GM18526 (cell line): ENCODE data around the gene SPAG8.

Experiments used
- POLR2A ChIP-seq: IDR thresholded peaks from 3 replicates; pipeline ENCODE4 v1.6.1; 2011; ENCODE audit not compliant: insufficient read length; ENCODE audit errors: extremely low read depth

SPAG8 gene, protein sequence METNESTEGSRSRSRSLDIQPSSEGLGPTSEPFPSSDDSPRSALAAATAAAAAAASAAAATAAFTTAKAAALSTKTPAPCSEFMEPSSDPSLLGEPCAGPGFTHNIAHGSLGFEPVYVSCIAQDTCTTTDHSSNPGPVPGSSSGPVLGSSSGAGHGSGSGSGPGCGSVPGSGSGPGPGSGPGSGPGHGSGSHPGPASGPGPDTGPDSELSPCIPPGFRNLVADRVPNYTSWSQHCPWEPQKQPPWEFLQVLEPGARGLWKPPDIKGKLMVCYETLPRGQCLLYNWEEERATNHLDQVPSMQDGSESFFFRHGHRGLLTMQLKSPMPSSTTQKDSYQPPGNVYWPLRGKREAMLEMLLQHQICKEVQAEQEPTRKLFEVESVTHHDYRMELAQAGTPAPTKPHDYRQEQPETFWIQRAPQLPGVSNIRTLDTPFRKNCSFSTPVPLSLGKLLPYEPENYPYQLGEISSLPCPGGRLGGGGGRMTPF

DNA sequence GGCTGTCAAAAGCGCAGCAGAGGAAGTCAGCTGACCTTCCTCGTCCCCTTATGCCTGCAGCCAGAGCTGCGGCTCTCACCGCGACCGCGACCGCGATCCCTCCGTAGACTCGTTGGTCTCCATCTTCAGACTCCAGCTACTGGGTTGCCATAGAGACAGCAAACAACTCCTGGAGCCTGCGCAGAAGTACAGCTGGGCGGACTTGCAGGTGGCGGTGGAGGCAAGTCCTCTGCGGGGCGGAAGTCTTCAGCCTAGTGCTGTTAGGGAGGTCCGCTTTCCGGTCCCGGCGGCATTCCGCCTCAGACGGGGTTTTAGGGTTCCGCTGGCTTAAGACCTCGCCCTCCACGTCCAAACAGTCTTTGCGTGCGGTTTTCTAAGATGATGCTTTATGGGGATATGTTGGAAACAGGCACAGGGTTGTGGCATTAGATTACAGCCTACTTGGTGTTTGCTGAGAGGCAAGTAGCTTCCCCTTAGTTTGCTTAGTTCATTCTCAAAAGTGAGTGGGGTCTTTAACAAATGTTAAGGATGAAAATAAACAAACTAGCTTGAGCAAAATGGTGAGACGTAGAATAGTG is at the start of gene SPAG8:
TSS of gene SPAG8 (minus strand) at position 238 of the 578 bp plus-strand sequence. CDS start at position 123, 115 bp downstream.
- TF ChIP-seq POLR2A, result peak; percentile 40

DNA sequence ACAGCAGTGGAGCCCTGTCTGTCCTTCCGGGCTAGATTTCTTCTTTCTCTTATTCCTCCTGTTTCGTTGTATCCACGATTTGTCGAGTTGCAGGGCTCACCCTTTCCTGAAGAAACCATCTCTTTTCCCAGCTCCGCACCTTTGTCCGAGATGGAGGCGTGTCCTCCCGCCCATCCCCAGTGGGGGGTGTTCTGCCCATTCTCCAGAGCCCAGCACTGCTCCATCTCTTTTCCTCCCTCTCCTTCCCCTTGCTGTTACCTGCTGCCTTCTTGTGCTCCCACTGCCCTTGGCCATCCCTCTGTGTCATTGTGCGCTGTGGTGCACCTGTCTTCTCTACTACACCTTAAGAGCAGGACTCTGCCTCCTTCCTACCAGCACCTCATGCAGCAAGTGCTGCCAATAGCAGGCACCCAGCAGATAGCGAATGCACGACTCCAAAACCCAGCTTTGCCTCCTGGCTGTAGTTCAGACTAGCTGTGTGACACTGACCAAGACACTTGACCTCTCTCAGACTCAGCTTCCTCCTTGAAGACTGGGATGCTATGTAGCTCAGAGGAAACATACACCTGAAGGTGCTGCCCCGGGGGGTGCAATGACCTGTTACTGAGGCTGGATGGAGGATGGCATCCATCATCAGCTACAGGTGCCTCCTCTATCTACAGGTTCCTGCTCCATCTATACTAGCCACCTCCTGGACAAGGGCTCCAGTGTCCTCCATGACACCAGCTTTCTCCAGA is 49.3 kb upstream of the SPAG8 start:
- no peak for TF ChIP-seq POLR2A

DNA sequence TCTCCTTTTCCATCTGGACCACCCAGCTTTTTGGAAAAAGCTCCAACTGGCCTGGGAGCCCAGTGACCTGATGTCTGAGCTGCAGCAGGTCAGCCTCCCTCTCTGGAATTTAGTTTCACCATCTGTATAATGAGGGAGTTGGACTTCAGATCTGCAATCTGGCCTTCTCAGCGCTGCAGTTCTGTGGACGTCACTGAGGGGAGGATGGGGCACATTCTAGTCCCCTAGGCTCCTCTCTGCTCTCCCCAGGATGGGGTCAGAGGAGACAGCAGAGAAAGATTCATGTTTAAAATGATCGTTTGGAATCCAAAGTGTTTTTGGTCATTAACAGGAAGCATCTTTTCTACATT is 47.9 kb upstream of the SPAG8 start:
- TF ChIP-seq POLR2A, result no peak

DNA sequence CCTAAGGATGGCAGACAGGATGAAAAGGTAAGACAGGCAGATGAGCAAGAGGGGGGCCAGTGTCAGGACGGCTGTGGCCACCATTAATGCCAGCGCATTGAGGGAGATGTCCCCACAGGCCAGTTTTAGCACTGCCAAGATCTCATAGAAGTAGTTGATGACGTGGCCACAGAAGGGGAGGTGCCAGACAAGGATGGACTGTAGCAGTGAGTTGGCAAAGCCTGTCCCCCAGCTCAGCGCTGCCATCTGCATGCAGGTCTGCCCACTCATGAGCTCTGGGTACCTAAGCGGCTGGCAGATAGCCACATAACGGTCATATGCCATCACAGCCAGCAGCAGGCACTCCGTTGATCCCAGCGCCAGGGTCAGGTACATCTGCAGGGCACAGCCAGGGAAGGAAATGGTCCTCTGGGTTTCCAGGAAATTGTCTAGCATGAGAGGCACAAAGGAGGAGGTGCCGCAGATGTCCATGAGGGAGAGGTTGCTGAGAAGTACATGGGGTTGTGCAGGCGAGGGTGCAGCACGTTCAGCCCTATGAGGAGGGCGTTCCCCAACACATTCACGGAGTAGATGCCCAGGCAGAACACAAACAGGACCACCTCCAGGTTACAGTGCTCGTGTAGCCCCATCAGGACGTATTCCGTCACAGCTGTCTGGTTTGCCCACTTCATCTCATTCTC is 47.4 kb upstream of the SPAG8 start:
- no peak for TF ChIP-seq POLR2A

DNA sequence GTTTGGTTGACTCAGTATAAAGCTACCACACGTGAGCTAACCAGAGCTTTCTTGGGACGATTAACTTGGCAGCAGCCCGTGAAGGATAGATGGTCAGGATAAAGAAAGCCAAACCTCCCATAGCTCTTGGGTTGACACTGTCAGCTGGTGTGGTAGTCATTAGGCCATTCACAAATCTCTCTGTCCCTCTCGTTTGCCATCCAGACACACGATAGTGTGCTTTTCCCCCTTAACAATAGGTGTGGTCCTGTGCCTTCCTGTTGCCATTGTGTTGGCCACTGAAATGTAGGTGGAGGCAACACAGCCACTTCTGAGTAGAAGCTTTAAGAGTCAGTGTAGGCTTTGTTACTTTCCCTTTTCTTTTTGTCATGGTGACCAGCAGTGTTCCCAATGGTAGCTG is 46.4 kb upstream of the SPAG8 start:
- TF ChIP-seq POLR2A, result no peak

DNA sequence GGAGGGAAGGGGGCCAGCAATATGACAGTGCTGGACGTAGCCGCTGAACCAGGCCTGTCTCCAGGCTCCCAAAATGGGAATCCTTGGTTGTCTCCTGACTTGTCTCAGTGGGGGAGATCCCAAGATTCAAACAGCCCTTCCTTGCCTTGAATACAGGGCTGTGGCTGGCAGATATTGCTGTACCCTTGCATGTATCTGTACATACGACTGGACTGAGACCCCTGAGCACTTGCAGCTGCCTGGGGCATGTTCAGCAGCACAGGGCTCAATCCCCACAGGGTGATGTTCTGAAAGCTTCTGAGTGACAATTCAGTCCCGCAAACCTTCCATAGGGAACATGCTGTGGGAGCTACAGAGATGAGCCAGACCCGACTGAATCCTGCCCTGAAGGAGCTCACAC is 44.8 kb upstream of the SPAG8 start:
- no peak for TF ChIP-seq POLR2A

DNA sequence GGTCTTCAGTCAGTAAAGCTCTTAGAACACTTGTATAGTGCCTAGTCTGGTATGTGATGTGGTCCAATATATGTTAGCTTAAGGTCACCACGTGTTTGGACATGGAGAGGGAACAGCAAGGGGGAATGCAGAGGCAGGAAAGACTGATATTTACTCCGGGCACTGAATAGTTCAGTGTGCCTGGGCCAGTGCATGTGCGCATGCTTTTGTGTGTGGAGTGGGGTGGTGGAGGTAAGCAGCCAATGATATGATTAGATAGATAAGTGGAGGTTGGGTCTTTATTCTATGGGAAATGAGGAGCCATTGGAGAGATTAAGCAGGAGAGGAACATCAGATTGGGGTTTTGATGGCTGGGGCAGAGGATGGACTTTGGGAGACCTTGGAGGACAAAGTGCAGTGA is 44.1 kb upstream of the SPAG8 start:
- no peak for TF ChIP-seq POLR2A

DNA sequence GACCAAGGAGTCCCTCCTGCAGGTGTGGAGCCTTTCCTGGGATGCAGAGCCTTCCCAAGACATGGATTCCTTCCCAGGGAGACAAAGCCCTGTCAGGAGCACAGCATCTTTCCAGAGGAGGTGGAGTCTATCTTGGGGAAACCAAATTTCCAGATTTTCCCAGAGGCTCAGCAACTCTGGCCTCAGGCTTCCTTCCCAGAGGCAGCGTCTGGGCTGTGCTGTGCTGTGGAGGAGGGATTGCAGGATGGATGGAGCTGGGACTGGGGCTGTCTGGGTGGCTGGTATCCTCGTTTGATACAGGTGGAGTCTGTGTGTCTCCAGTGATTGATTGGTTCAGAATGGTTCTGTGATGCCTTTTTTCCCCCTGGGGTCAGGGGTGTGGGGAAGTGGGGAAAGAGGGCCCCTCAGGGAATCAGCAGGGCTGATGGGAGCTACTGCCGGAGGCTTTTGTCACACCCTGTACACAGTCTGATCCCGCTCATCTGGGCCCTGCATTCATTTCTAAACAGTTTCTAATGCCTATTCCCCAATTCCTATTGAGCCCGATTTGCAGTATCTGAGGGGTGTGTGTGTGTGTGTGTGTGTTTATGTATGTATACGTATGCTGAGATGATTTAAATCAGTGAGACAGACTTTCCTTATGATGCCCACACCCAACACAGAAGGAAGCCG is 42.2 kb upstream of the SPAG8 start:
- no peak for TF ChIP-seq POLR2A

DNA sequence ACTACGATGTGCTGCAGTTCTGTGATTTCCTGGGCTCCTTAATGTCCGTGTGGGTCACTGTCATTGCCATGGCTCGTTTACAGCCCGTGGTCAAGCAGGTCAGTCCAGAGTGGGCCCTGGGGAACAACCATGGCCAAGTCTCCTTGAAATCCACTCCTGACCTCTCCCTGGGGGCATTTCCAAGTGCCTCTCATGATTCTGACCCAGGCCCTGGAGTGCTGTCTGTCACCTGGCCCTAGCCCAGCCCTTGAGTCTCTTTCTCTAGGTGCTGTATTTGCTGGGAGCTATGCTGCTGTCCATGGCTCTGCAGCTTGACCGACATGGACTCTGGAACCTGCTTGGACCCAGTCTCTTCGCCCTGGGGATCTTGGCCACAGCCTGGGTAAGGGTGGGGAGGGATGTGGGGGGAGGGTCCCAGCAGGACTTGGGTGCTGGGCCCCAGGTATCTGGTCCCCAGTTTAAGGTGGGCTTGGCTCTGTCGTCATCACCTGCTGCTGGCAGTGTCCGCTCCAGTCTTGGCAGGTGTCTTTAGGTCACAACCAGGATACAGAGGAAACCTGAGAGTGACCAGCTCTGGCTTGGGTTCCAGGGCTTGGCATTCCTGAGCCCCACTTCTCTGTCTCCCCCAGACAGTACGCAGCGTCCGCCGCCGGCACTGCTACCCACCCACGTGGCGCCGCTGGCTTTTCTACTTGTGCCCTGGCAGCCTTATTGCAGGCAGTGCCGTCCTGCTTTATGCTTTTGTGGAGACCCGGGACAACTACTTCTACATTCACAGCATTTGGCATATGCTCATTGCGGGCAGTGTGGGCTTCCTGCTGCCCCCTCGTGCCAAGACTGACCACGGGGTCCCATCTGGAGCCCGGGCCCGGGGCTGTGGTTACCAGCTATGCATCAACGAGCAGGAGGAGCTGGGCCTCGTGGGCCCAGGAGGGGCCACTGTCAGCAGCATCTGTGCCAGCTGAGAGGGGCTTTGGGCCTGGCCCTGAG is 41.1 kb upstream of the SPAG8 start:
- TF ChIP-seq POLR2A, result no peak

DNA sequence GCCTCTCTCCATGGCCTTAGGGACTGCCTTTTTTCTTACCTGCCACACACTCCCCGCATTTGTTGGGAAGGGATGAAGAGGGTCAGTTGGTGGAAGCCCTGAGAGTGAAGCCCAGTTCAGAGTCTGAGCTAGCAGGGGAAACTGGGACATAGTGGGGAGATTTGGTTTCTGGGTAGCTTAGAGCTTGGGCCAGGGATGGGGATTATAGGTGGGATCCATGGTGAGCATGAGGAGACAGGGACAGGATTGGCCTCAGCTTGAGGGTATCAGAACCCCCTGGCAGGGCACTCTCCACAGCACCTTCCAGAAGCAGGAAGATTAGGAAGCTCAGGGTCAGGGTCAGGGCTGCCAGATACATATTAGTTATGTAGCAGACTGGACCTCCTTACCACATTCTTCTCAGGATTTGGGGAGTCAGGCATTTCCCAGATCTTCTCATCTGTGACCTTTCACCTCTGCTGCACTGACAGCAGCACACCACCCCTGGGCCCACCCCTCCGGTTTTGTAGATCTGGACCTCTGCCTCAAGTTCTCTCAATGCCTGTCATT is 40.3 kb upstream of the SPAG8 start:
- TF ChIP-seq POLR2A, result no peak

DNA sequence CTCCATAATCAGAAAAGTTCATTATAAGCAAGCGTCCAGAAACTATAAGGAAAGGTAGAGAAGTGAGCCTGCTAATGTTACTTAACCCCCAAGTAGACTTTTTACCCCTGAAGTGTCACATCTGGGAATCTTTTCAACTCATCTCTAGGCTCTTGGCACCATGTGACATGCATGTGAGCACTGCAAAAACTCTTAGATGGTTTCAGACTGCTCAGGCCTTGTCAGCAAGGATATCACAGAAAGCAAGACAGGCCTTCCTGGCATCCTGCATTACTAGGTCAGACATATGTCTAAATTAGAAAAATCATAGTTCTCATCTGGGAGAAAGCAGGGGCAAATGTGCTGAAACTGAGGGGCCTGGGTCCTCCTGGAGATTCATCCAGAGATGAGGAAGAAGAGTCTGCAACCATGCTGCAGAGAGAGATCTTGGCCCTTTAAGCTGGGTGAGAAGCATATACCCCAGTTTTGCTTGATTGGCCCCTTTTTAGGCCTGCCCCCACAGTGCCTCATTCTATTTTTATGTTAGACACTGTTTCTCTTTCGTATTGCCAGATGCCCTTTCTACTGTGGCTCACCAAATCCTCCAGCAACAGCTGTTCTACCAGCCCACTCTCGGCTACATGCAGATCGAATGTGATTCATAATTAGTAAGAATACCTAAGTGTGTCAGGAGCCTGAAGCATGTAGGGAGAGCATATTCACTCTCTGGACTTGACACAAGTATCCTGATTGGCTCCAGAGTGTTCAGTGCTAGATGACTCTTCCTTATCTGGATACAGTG is 35.9 kb upstream of the SPAG8 start:
- peak; percentile 21 for TF ChIP-seq POLR2A

DNA sequence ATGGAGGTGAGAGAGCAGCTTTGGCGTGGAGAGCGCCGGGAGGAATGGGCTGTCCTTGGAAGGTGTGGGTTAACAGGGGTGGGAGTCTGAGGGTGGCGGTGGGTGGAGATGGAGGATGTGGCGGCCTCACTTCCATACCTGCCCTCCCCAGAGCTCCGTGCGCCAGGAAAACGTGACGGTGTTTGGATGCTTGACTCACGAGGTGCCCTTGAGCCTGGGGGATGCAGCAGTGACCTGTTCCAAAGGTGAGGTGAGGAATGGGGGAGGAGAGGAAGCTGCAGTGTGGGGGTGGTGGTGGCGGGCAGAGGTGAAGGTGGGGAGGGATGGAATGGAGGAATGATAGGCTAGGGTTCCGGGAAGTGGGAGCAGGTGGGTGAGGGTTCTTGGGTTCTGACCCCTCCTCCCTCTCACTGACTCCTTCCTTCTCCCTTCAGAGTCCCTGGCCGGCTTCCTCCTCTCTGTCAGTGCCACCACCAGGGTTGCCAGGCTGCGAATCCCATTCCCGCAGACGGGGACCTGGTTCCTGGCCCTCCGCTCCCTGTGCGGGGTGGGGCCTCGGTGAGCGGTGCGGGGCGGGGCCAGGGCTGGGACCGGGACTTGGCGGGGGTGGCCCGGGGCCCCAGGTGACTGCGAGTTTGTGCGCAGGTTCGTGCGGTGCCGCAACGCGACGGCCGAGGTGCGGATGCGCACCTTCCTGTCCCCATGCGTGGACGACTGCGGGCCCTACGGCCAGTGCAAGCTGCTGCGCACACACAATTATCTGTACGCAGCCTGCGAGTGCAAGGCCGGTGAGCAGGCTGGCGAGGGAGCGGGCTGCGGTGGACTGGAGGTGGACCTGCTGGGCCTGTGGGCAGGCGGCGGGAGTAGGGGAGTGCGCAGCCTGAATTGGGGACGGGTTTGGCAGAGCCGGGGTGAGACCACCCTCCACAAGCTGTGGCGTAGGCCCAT is 34.0 kb upstream of the SPAG8 start:
- TF ChIP-seq POLR2A, result no peak
